Colonic mucosa (tissue), 4 donors: ENCODE measurements around the gene PHF20. TPM values are rescaled to one million over a fixed set of nuclear protein-coding genes. Genes with fewer than 3 reads are reported as not detected.

Experiments
- DNase-seq: peaks from one replicate; pipeline ENCODE4 v3.0.0-alpha.2; 2020
- H3K27ac ChIP-seq: fragments of 200-600 bp; one replicate; pipeline ENCODE4 v1.8.0; 2021
- H3K27me3 ChIP-seq: fragments of 200-600 bp; one replicate; pipeline ENCODE4 v1.8.0; 2021
- H3K36me3 ChIP-seq: fragments of 200-600 bp; one replicate; pipeline ENCODE4 v1.8.0; 2021
- H3K4me1 ChIP-seq: fragments of 200-600 bp; one replicate; pipeline ENCODE4 v1.8.0; 2021; ENCODE audit warnings: mild to moderate bottlenecking
- H3K4me3 ChIP-seq: fragments of 200-600 bp; one replicate; pipeline ENCODE4 v1.8.0; 2021
- H3K9ac ChIP-seq, 2 donors: one replicate each; pipeline ENCODE4 v1.7.0; 2013; ENCODE audit warnings: control low read depth in 2 of 2, low read depth in 2 of 2, low read length in 2 of 2
- H3K9me3 ChIP-seq: fragments of 200-600 bp; one replicate; pipeline ENCODE4 v1.8.0; 2021
- intact Hi-C: fragments of 100-400 bp; cut with DNase I; formaldehyde crosslinking; loops from one replicate; pipeline ENCODE4 v1.14.1; 2022
- total RNA-seq, 2 donors: library from RNA; stranded (reverse); fragmentation: NEBNext Ultra II Directional in 1 of 2; extraction: Animal tissue kit (Norgen Biotek cat#: 25700) in 1 of 2; gene quantifications; one replicate each; pipeline ENCODE4 v1.2.1, GENCODE V29; 2021
- TF ChIP-seq, protein P1 (sequence below): fragments of 200-600 bp; IDR thresholded peaks from one replicate; pipeline ENCODE4 v1.8.0; 2022; ENCODE audit warnings: antibody characterized with exemption, mild to moderate bottlenecking
- donor health status: healthy.
- donor health status: DM: no; HTN: no; CAD: no.
- donor health status: DM: no; HTN: no; CAD: no.

The PHF20 gene
- total RNA-seq, 2 donors from 2014 or later: 25.5 to 27.0 TPM

DNA sequence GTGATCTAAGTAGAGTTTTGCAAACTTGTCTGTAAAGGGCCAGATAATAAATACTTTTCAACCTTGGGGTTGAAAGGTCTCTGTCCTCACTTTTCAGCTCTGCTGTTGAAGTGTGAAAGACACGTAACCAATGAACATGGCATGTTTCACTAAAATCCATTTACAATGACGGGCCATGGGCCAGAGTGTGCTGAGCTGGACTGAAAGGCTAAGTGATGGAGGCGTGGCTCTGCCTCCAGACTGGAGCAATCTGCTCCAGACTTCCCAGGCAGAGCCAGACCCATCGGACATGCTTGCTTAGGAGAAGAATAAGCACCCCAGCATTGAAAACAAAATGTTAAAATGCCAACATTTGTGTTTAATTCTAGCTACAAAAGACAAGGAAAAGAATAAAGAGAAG, 141.1 kb downstream of the PHF20 start:
- peaks cover 6% of the 10 kb centered on the region for H3K36me3 ChIP-seq
- intact Hi-C loops: no loop called here
- no peak overlapping the region for H3K27ac ChIP-seq
- H3K4me1 ChIP-seq: no peaks in the 10 kb centered on the region
- no peaks in the 10 kb centered on the region for H3K9me3 ChIP-seq
- H3K4me3 ChIP-seq: no peak overlapping the region
- TF ChIP-seq, protein P1, sequence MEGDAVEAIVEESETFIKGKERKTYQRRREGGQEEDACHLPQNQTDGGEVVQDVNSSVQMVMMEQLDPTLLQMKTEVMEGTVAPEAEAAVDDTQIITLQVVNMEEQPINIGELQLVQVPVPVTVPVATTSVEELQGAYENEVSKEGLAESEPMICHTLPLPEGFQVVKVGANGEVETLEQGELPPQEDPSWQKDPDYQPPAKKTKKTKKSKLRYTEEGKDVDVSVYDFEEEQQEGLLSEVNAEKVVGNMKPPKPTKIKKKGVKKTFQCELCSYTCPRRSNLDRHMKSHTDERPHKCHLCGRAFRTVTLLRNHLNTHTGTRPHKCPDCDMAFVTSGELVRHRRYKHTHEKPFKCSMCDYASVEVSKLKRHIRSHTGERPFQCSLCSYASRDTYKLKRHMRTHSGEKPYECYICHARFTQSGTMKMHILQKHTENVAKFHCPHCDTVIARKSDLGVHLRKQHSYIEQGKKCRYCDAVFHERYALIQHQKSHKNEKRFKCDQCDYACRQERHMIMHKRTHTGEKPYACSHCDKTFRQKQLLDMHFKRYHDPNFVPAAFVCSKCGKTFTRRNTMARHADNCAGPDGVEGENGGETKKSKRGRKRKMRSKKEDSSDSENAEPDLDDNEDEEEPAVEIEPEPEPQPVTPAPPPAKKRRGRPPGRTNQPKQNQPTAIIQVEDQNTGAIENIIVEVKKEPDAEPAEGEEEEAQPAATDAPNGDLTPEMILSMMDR: no peak
- H3K27me3 ChIP-seq: no peaks in the 10 kb centered on the region
- no peak for DNase-seq
- no peak overlapping the region for H3K9ac ChIP-seq

DNA sequence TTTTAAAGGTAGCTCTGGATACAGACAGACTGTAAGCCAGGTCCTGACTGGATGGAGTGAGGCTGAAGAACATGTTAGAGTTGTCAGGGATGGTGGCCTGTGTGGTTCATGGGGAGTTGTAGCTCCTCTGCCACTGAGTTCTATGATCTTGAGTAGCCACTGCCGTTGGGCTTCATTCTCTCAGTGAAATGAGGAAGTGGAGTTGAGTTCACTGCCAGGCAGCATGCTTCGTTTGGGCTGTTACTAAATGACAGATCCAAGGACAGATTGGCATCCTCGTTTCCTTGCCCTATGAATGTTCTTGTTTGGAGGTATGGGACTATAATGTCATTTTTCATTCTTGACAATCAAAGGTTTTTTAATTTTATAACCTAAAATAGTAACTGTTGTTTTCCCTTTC, 145.3 kb downstream of the PHF20 start:
- intact Hi-C loops: no loop called here

DNA sequence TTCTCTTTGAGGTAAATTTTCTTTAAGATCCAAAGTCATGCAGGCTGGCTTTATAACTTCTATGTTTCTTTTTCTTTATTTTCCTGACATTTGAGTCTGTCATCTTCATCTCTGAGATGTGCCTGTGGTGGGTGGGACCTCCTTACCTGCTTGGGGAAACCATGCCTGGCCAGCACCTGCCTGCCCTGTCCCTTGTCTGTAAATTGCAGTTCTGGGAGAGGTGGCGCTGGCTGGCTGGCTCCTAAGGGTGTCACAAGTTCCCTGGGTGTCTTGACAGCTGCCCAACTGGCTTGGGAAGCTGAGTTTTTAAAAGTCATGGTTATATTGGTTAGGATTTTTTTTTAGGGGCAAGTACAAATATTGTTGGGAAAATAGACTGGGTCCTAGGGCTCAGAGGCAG, 146.2 kb downstream of the PHF20 start:
- H3K36me3 ChIP-seq: peaks cover 6% of the 10 kb centered on the region

More for the DNA sequence above, 145.3 kb downstream of the PHF20 start:
- no peak overlapping the region for H3K4me3 ChIP-seq
- DNase-seq: no peak
- no peak overlapping the region for H3K9ac ChIP-seq
- no peak overlapping the region for H3K27ac ChIP-seq
- H3K27me3 ChIP-seq: no peaks in the 10 kb centered on the region
- TF ChIP-seq, protein P1: no peak
- H3K4me1 ChIP-seq: no peaks in the 10 kb centered on the region
- H3K9me3 ChIP-seq: no peaks in the 10 kb centered on the region
- peaks cover 6% of the 10 kb centered on the region for H3K36me3 ChIP-seq

DNA sequence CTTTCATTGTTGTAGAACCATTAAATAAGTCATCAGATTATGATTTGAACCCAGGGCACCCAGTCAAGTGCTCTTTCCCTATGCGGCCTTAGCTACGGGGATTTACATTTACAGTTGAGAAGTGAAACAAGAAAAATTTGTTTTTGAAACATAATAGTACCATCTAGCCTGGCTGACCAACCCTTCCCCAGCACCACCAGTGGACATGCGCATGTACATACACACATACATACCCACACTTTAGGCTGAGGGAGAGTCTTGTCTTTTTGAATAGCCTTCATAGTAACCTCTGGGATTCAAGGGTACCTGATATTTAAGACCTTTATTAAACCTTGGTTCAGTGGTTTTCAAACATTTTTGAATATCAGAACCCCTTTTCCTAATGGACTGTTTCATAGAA, 148.7 kb downstream of the PHF20 start:
- H3K27ac ChIP-seq: no peak overlapping the region

More for the DNA sequence above, 146.2 kb downstream of the PHF20 start:
- no peak for DNase-seq
- no peaks in the 10 kb centered on the region for H3K27me3 ChIP-seq
- no peak overlapping the region for H3K4me3 ChIP-seq
- H3K27ac ChIP-seq: no peak overlapping the region
- no peaks in the 10 kb centered on the region for H3K4me1 ChIP-seq
- TF ChIP-seq, protein P1: no peak
- intact Hi-C loops: no loop called here
- no peak overlapping the region for H3K9ac ChIP-seq
- no peaks in the 10 kb centered on the region for H3K9me3 ChIP-seq

DNA sequence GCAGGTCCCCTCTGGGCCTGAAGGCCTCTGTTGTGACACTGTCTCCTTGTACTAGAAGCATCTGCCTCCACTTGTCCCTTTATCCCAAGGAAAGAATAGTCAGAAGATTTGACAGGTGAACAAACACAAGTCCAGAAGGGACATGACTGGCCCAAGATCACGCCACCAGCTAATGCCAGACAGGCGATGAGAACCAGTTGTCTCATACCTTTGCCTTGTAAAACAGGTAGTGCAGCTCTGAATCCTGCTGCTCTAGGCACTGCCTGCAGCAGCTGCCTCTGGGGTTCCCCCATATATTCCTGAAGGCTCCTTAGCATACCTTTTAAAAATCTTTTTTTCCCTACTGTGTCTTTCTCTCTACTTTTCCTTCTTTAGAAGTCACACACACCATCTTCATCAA, 157.5 kb downstream of the PHF20 start:
- TF ChIP-seq, protein P1: no peak
- H3K27me3 ChIP-seq: no peaks in the 10 kb centered on the region
- no peaks in the 10 kb centered on the region for H3K36me3 ChIP-seq
- intact Hi-C loops: no loop called here
- no peaks in the 10 kb centered on the region for H3K4me1 ChIP-seq
- H3K27ac ChIP-seq: no peak overlapping the region
- no peak for DNase-seq
- H3K9me3 ChIP-seq: no peaks in the 10 kb centered on the region
- H3K9ac ChIP-seq: no peak overlapping the region
- H3K4me3 ChIP-seq: no peak overlapping the region

More for the DNA sequence above, 148.7 kb downstream of the PHF20 start:
- no peak for DNase-seq
- Histone ChIP-seq H3K4me3 (no peak overlapping the region), H3K36me3 (peaks cover under 1% of the 10 kb centered on the region), H3K27me3 (no peaks in the 10 kb centered on the region), H3K9ac (no peak overlapping the region), H3K4me1 (no peaks in the 10 kb centered on the region), H3K9me3 (no peaks in the 10 kb centered on the region)
- TF ChIP-seq, protein P1: no peak
- intact Hi-C loops: no loop called here
